HG02623 (cell line): Measurements from ENCODE around the gene IL18.
"Not testable (repeated sequence)": the region's sequence is repeated elsewhere in the genome, so short reads cannot be mapped to it uniquely, and the experiment has no call there.

Source experiments
- ATAC-seq: cut with Tn5 transposase; IDR thresholded peaks from one replicate; pipeline ENCODE4 v1.9.1; 2021; ENCODE audit warnings: moderate library complexity; ENCODE audit not compliant: unreplicated experiment

Gene IL18

GRCh38 chr11:112172362-112172994 lies 8.6 kb upstream of the IL18 start:
- no peak for ATAC-seq

- ATAC-seq = no peak
Observed at GRCh38 chr11:112167145-112167544, 3.3 kb upstream of the IL18 start, which contains the start of gene TEX12. TSS of gene TEX12 (plus strand) at chr11:112167372. CDS start at chr11:112169269, 1,897 bp downstream.

GRCh38 chr11:112166562-112166961 lies 2.7 kb upstream of the IL18 start:
- no peak for ATAC-seq

GRCh38 chr11:112165049-112165448 lies 1.2 kb upstream of the IL18 start:
- no peak for ATAC-seq

DNA sequence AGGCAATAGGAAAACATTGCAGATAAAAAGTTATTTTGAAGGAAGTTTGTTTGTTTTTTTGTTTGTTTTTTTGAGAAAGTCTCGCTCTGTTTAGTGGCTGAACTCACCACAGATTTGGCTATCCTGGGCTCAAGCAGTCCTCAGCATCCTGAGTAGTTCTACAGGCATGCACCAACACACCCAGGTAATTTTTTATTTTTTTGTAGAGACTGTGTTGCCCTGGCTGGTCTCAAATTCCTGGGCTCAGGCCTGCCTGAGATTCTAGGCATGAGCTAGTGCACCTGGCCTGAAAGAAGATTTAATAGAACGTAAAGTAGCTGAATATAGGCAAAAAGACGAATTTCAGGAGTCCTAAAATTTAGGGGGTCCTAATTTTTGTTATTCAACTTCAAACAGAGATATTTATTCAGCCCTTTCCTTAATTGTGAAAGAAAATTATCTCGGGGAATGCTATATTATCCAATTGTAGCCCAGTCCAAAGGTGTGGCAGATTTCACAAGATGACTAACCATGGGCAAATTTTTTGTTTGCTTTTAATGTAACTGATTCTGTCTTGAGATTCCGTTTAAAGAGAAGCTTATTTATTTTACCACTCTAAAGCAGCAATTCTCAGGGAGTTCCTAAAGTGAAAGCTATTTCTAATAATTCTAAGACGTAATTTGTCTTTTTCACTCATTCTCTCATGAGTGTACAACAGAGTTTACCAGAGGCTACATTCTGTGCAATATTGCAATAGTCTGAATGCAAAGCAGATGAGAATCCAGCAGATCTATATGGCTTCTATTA lies 940 bp downstream of the IL18 start:
- ATAC-seq = no peak

DNA sequence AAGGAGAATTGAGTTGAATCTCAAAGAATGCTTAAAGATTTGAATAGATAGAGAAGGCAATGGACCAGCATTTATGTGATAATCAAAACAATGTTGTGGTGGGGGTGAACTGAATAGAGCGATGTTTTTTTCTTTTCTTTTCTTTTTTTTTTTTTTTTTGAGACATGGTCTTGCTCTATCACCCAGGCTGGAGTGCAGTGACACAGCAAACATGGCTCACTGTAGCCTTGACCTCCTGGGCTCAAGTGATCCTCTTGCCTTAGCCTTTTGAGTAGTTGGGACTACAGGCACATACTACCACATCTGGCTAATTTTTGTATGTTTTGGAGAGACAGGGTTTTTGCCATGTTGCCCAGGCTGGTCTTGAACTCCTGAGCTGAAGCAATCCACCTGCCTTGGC lies 1.7 kb downstream of the IL18 start:
- not testable (repeated sequence) for ATAC-seq

DNA sequence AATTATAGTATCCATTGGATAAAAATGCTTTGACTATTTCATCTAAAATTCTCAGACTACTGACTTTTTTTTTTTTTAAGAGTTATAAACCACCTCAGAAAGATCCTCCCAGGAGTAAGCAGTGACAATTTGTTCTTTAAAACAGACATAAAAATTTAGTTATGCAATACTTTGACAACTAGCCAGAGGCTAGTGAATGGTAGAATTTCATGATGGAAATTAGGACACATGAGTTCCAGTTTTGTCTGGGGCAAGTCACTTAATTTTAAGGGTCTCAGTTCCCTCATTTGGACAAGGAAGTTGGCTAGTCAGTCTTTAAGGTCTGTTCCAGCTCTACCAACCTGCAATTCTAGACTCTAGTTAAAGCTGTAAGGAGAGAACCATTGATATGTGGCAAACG lies 2.9 kb downstream of the IL18 start:
- no peak for ATAC-seq

DNA sequence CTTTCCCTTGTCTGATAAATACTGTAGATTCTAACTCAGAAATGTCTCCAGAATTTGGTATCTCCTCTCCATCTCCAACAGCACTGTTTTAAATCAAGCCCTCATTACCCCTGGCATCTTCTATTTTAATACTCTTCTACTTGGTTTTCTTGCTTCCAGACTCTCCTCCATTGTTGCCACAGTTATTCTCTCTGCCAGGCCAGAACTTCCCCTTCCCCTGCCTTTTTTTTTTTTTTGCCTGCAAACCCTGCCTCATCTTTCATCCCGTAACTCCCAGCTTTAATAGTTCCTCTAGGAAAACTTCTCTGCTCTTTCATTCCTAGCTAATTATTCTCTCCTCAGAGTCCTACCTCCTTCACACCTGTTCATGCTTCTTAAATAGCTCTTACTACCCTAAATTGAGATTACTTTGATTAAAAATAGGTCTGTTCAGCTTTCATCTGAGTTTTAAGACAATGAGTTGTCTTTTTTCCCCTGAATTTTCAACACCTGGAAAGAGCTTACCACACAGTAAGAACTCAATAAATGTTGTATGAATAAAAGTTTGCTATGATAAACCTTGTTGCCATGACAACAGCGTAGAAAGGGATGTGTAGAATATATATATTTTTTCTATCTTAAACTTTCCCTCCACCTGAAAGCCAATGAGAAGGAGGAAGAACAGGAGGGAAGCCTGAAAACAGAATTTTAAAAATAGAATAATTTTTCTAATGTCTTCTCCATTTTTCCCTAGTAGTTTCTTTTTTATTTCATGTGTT lies 3.6 kb downstream of the IL18 start:
- ATAC-seq = no peak

GRCh38 chr11:112159098-112160065 lies 4.5 kb downstream of the IL18 start:
- no peak for ATAC-seq

- ATAC-seq = no peak
Observed at GRCh38 chr11:112156956-112157766, 6.7 kb downstream of the IL18 start.

- ATAC-seq = no peak
Observed at GRCh38 chr11:112156153-112156955, 7.5 kb downstream of the IL18 start.

GRCh38 chr11:112150517-112150916 lies 13.4 kb downstream of the IL18 start:
- ATAC-seq = no peak

DNA sequence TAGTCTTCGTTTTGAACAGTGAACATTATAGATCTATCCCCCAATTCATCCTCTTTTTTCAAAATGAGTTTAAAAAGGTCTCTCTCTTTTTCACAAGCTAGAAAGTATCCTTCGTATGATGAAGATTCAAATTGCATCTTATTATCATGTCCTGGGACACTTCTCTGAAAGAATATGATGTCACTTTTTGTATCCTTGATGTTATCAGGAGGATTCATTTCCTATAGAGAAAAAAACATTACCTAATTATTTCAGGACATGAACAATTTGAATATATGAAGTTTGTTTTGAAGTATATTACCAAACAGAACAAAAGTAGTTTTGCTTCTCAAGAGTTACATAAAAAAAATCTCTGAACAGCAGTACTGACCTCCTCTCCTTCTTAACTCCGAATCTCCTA lies 20.3 kb downstream of the IL18 start:
- ATAC-seq = no peak

- ATAC-seq = no peak
Observed at GRCh38 chr11:112134473-112134872, 29.4 kb downstream of the IL18 start.

DNA sequence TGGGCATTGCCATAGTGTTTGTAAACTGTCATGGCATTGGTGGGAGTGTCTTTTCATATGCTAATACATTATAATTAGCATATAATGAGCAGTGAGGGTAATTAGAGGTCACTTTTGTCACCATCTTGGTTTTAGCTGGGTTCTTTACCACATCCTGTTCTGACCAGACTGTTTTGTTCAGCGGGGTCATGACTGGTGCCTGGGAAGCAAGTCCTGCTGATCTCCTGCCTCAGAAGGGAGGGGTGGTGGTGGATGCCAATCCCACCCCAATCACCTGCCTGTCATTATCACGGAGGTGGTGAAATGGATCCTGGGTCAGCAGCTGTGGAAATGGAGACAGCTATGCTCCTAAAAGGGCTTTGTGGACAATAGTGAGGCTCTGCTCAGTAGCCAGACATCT lies 31.2 kb downstream of the IL18 start:
- ATAC-seq = no peak

DNA sequence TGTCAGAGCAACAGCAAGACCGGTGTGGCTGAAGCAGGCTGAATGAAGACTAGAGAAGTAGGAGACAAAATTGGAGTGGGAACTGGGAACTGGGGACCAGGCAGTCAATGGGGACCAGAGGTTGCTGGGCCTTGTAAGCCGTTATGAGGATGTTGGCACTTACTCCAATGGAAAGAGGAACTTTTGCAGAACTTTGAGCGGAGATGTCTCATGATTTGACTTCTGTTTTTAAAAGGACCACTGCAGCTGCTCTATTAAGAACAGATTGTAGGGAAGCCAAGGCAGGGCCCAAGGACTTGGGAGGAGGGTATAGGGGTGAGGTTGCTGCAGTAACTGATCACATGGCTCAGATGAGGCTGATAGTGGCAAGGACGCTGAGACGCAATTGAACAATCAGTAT lies 34.2 kb downstream of the IL18 start:
- no peak for ATAC-seq

DNA sequence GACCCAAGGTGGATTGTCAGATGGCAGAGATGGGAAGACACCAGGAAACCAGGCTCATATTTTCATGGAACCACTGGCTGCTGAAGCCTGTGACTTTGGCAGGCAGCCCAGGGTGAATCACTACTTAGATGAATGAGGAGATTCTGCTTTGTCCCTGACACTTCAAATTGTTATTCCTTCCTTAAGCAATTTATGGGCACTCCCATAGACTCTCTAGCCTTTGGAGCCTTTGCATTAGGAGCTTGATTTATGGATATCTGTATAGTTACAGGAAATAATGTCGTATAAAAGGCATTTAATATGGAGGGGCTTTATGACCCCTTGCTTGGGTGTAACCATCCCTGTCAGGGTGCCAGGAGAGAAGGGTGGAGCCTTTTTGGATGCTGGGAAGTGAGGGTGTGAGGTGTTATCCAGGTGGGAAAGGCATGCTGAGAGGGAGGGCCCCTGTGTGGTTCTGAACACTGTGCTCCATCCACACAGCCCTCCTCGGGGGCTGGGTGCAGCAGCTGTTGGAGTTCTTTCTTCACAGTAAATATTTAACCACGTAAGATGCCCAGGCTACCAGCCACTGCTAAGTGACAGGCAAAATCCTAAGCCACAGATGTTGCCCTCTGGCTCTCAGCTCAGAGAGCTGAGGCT lies 35.3 kb downstream of the IL18 start:
- no peak for ATAC-seq

- ATAC-seq = no peak
Observed at GRCh38 chr11:112127056-112127455, 36.8 kb downstream of the IL18 start.

DNA sequence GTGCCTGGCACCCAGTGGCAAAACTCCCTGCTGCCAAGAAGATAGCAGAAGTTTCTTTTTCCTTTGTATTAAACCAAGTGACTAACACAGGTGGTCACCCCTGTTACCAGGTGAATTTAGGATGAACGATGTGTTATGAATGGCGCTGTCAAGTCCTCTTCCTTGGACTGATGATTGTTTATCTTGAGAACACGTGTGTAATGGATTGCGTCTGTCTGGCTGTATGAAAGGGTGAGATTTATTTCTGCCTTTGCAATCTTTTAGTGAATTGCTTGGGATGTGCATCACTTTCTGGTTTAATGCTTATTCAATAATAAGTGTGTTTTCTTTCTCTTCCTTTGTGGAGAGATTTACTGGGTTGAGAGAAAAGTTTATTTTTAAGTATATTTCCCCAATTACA lies 40.8 kb downstream of the IL18 start:
- ATAC-seq = no peak
